ENCODE measurements around the gene NMNAT2.

DNA sequence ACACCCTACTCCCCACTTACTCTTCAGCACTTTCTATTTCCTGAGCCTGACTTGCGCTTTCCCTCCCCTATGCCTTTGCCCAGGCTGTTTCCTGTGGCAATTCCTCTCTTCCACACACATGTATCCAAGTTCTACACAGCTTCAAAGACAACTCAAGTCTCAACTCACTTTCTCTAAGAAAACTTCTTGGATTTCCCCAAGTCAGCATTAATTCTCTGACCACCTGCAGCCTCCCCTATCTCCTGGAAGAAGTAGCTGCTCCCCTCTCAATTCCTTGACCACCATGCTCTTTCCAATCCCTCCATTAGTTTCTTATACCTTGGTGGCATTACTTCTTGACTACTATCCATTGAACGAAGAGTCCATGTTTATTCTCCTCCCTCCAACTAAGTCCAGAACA is 42.8 kb downstream of the NMNAT2 start:
- TF ChIP-seq, protein P1, sequence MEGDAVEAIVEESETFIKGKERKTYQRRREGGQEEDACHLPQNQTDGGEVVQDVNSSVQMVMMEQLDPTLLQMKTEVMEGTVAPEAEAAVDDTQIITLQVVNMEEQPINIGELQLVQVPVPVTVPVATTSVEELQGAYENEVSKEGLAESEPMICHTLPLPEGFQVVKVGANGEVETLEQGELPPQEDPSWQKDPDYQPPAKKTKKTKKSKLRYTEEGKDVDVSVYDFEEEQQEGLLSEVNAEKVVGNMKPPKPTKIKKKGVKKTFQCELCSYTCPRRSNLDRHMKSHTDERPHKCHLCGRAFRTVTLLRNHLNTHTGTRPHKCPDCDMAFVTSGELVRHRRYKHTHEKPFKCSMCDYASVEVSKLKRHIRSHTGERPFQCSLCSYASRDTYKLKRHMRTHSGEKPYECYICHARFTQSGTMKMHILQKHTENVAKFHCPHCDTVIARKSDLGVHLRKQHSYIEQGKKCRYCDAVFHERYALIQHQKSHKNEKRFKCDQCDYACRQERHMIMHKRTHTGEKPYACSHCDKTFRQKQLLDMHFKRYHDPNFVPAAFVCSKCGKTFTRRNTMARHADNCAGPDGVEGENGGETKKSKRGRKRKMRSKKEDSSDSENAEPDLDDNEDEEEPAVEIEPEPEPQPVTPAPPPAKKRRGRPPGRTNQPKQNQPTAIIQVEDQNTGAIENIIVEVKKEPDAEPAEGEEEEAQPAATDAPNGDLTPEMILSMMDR (conservative IDR thresholded peaks at IDR 0.05; ENCODE audit: low read depth in 2 of 2), result no peak
- TF ChIP-seq EZH2 (IDR thresholded peaks at IDR 0.05; ENCODE audit: low read depth, unreplicated experiment) (no peak), ZNF114 (CRISPR knock-in tag; IDR thresholded peaks at IDR 0.05) (no peak), EZH2phosphoT487 (IDR thresholded peaks at IDR 0.05; ENCODE audit: unreplicated experiment) (no peak), POLR2AphosphoS5 (IDR thresholded peaks at IDR 0.05; ENCODE audit: low read depth) (no peak), JUNB (IDR thresholded peaks at IDR 0.05; ENCODE audit: unreplicated experiment) (no peak), NANOG (IDR thresholded peaks at IDR 0.05; ENCODE audit: borderline replicate concordance) (no peak), STAT1 (IDR thresholded peaks at IDR 0.05; ENCODE audit: unreplicated experiment) (no peak), CREB1 (CRISPR knock-in tag; IDR thresholded peaks at IDR 0.05; ENCODE audit: low read depth) (no peak), ZNF331 (CRISPR knock-in tag; IDR thresholded peaks at IDR 0.05; ENCODE audit: low read depth) (no peak)
- TF ChIP-seq, protein P2, sequence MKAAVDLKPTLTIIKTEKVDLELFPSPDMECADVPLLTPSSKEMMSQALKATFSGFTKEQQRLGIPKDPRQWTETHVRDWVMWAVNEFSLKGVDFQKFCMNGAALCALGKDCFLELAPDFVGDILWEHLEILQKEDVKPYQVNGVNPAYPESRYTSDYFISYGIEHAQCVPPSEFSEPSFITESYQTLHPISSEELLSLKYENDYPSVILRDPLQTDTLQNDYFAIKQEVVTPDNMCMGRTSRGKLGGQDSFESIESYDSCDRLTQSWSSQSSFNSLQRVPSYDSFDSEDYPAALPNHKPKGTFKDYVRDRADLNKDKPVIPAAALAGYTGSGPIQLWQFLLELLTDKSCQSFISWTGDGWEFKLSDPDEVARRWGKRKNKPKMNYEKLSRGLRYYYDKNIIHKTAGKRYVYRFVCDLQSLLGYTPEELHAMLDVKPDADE (IDR thresholded peaks at IDR 0.05), result no peak
- TF ChIP-seq, protein P3, sequence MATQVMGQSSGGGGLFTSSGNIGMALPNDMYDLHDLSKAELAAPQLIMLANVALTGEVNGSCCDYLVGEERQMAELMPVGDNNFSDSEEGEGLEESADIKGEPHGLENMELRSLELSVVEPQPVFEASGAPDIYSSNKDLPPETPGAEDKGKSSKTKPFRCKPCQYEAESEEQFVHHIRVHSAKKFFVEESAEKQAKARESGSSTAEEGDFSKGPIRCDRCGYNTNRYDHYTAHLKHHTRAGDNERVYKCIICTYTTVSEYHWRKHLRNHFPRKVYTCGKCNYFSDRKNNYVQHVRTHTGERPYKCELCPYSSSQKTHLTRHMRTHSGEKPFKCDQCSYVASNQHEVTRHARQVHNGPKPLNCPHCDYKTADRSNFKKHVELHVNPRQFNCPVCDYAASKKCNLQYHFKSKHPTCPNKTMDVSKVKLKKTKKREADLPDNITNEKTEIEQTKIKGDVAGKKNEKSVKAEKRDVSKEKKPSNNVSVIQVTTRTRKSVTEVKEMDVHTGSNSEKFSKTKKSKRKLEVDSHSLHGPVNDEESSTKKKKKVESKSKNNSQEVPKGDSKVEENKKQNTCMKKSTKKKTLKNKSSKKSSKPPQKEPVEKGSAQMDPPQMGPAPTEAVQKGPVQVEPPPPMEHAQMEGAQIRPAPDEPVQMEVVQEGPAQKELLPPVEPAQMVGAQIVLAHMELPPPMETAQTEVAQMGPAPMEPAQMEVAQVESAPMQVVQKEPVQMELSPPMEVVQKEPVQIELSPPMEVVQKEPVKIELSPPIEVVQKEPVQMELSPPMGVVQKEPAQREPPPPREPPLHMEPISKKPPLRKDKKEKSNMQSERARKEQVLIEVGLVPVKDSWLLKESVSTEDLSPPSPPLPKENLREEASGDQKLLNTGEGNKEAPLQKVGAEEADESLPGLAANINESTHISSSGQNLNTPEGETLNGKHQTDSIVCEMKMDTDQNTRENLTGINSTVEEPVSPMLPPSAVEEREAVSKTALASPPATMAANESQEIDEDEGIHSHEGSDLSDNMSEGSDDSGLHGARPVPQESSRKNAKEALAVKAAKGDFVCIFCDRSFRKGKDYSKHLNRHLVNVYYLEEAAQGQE (IDR thresholded peaks at IDR 0.05; ENCODE audit: unreplicated experiment), result no peak
